ENCODE data around the gene ARID1A.
"Not testable (repeated sequence)": the region's sequence is repeated elsewhere in the genome, so short reads cannot be mapped to it uniquely, and the experiment has no call there.

Gene ARID1A

GRCh38 chr1:26695356-26696118 lies at the start of gene ARID1A:
TSS of gene ARID1A (plus strand) at chr1:26696015. CDS start at chr1:26696404, 389 bp downstream.
- DNase-seq (peak; percentile 92), ATAC-seq (peak; percentile 49)

- DNase-seq: no peak
- no peak for ATAC-seq
These were observed 31.0 kb upstream of the ARID1A start for GRCh38 chr1:26664802-26665201.

- no peak for DNase-seq
- ATAC-seq: peak; percentile 83
These were observed 29.0 kb upstream of the ARID1A start for GRCh38 chr1:26666855-26667254.

GRCh38 chr1:26668106-26668786 lies 27.6 kb upstream of the ARID1A start:
- ATAC-seq, DNase-seq: not testable (repeated sequence)

GRCh38 chr1:26677306-26678115 lies 18.3 kb upstream of the ARID1A start:
- peak; percentile 61 for DNase-seq
- peak; percentile 100 for ATAC-seq

- ATAC-seq (no peak), DNase-seq (no peak)
These were observed 10.9 kb upstream of the ARID1A start for GRCh38 chr1:26684763-26685508.

GRCh38 chr1:26686795-26687194 lies 9.0 kb upstream of the ARID1A start:
- DNase-seq: no peak
- ATAC-seq: no peak

GRCh38 chr1:26689504-26689903 lies 6.3 kb upstream of the ARID1A start:
- ATAC-seq (no peak), DNase-seq (no peak)

GRCh38 chr1:26690157-26690556 lies 5.7 kb upstream of the ARID1A start:
- no peak for ATAC-seq

GRCh38 chr1:26690576-26691031 lies 5.2 kb upstream of the ARID1A start:
- ATAC-seq: no peak
- no peak for DNase-seq

More at GRCh38 chr1:26690157-26690556, 5.7 kb upstream of the ARID1A start:
- no peak for DNase-seq

GRCh38 chr1:26692211-26692792 lies 3.5 kb upstream of the ARID1A start:
- peak; percentile 78 for DNase-seq
- ATAC-seq: peak; percentile 52

GRCh38 chr1:26692793-26693490 lies 2.9 kb upstream of the ARID1A start:
- ATAC-seq: peak; percentile 38
- DNase-seq: peak; percentile 89

- DNase-seq (peak; percentile 12), ATAC-seq (no peak)
These were observed 1.9 kb upstream of the ARID1A start for GRCh38 chr1:26693599-26694572.

GRCh38 chr1:26694638-26695355 lies 1.0 kb upstream of the ARID1A start:
- no peak for DNase-seq
- ATAC-seq: no peak

GRCh38 chr1:26696119-26696653 lies 371 bp downstream of the ARID1A start:
- DNase-seq (peak; percentile 32), ATAC-seq (no peak)

- DNase-seq (peak; percentile 75), ATAC-seq (peak; percentile 1)
These were observed 1.0 kb downstream of the ARID1A start for GRCh38 chr1:26696654-26697430.

- ATAC-seq (no peak), DNase-seq (no peak)
These were observed 1.7 kb downstream of the ARID1A start for GRCh38 chr1:26697431-26697977.

Data from stimulated activated naive CD8-positive, alpha-beta T cell treated with anti-CD3 and anti-CD28 coated beads, Interleukin-15, Interleukin-2, amounts not matched to agents 100 U/mL and 50 U/mL, for 24 hours (primary cell).